GM19455 (cell line): ENCODE results near the gene SLC9A9.

Source experiments
- ATAC-seq: cut with Tn5 transposase; IDR thresholded peaks from one replicate; pipeline ENCODE4 v1.9.1; 2021; ENCODE audit not compliant: unreplicated experiment

Gene SLC9A9

DNA sequence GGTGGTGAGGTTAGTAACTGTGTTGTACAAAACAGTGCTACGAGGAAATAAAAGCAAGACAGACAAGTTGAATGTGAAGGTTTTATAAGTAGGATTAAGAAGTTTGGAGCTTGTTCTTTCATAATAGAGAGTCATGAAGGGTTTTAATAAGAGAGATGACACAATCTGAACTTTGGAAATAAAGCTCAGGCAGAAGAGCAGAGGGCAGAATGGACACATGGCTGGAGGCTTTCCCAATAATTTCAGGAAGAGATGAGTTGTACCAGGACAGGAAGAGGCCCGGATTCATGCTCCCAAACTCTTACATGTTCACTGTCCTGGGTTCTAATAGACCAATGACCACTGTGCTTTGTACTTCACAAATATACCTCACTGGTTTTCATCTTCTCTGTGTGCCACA is 194.8 kb downstream of the SLC9A9 start:
- ATAC-seq = no peak

DNA sequence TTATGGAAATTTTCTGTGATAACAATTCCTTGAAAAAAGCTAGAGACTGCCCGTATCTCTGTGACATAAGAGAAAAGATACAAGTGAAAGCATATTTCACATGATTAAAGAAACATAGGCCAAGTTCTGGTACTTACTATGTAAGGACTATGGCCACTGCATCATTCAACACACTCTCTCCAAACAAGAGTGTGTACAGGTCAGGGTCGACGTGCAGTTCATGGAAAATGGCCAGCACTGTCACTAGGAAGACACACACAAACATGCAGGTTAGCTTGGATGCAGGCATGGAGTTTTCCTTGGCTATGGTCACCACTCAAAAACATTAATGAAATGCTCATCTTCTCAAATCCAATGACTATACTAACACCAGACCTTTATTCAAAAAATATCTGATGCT is 196.2 kb downstream of the SLC9A9 start:
- ATAC-seq = no peak

DNA sequence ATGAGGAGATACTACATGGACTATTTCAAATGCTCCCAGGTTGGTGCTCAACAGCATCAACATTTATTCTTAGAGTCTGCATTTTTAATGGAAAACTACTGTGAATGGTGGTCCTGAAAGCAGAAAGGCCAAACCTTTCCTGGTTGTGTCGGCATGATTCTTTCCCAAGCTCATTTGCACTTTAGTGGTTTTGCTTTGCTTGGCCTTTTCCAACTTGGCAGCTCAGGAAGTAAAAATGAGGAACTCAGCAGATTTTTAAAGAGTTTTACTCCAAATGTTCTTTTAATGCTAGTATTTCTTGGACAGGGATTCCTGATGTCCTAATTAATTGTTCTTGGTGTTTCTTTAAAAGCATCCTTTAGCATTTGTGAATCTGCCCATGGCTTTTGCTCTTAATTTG is 197.4 kb downstream of the SLC9A9 start:
- ATAC-seq = no peak

DNA sequence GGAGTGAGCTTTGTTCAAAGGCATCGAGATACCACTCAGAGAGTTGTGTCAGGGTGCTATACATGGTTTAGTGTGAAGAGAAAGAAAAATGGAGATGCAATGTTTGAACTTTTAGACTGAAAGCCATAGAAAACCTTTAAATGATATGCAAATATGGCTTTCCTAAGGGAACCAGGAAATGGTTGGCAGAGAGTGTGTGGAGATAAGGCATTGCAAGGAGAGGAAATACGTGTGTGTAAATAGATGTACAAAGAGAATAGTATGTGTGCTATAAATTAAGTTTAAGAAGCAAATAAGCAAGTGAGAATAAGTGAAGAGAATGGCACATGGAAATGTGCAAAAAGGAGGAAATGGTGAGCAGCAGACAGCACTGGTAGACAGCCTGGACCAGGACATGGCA is 198.1 kb downstream of the SLC9A9 start:
- no peak for ATAC-seq

DNA sequence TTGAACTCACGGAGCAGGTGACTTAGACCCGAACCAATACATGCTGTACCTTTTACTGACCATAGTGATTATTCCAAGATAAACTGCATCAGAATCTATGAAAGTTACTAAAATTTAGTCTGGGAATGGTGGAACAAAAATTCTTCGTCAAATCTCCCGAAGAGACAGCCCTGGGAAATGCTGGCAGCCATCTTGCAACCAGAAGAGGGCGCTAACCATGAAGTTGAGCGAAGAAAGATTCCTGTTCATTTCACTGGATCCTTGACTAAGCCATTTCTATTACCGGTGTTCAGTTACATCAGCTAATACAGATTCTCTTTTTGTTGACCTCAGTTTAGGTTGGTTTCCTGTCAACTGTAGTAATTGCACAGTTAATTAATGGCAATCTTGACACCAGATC is 199.6 kb downstream of the SLC9A9 start:
- no peak for ATAC-seq

DNA sequence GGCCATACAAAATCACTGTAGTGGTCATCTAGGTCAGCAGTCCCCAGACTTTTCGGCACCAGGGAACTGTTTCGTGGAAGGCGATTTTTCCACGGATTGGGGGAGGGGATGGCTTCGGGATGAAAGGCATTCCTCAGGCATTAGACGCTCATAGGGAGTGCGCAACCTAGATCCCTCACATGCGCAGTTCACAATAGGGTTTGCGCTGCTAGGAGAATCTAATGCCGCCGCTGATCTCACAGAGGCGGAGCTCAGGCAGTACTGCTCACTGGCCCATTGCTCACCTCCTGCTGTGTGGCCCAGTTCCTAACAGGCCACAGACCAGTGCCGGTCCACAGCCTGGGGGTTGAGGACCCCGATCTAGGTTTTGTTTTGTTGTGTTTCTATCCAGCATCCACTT is 200.1 kb downstream of the SLC9A9 start:
- no peak for ATAC-seq

DNA sequence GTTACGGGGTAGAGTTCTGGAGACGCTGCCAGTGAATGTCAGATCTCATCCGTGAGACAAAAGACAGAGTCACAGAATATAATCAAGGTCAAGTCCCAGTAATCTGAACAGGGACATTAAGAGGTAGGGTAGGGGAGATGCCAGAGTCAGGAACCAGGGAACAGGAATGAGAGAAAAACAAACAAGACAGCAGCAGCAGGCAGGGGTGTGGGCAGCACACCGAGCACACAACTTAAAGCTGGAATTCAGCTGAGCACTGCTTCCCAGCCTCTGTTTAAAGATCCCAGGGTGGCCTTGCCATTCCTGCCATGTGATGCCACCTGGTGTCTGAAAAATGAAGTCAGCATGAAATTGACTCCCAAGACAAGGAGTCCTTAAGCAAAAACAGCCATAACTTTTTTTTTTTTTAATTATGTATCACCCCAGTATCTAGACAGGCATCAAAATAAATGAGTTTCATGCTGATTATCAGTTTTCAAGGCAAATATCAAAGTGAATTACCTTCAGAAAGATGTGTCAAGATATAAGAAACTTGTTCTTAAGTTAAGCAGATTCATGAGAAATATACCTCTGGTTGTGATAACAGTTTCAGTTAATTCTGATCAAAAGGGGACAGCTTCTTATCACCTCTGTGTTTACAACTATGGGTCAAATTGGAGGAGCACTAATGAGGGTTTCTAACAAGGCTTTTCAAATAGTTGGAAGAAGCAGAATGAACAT is 203.7 kb downstream of the SLC9A9 start:
- ATAC-seq = no peak

DNA sequence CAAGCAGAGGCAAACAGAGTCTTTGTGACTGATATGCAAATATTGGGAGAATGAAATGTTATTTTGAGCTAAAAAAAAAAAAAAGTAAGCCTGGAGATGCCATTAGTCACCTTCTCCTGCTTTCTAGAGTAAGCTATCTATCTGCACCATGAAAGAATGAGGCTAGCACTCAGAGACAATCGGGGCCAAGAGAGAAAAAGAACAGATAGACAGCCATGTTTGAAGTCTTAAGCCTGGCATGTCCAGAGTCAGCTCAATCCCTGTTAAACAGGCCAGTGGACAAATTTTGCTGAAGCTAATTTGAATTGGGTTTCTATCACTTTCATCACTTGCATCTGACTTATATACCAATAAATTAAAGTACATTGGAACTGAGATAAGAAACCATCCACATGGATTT is 204.4 kb downstream of the SLC9A9 start:
- no peak for ATAC-seq

DNA sequence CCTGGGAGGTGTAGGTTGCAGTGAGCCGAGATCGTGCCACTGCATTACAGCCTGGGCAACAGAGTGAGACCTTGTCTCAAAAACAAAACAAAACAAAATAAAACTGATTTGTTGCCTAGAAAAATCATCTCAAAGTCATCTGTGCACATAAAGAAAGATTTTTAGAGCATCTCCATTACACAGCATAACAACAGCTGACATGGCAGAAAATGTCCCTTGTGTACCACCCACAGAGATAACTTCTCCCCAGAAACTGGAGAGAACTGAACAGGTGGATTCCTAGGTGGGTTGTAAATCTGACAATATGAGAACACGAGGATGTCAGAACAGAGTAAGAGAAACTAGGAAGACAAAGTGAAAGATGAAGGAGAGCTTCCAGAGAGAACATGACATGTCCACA is 207.5 kb downstream of the SLC9A9 start:
- ATAC-seq = no peak

DNA sequence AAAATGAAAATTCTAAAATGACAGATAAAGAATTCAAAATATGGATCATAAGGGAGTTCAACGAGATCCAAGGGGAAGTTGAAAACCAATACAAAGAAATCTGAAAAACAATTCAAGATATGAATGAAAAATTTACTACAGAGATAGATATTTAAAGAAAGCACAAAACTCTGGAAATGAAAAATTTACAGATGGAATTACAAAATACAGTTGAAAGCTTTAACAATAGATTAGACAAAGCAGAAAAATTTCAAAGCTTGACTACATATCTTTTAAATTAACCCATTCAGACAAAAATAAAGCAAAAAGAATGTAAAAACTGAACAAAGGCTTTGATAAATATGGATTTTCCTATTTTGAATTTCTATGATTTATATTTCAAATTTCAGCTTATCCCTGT is 211.1 kb downstream of the SLC9A9 start:
- ATAC-seq = no peak

DNA sequence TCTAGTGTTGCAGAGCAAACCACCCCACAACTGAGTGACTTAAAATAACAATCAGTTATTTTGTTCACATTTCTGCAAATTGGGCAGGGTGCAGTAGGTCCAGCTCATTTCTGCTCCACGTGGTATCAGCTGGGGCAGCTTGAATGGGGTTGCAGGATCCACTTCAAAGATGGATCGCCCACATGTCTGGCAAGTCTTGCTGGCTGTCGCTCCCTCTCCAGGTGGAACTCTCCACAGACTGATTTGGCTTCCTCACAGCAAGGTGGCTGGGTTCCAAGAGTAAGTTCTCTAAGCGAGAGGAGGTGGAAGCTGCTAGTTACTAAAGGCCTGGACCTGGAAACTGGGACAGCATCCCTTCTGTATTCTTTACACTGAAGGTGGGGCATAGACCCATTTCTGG is 213.3 kb downstream of the SLC9A9 start:
- no peak for ATAC-seq

DNA sequence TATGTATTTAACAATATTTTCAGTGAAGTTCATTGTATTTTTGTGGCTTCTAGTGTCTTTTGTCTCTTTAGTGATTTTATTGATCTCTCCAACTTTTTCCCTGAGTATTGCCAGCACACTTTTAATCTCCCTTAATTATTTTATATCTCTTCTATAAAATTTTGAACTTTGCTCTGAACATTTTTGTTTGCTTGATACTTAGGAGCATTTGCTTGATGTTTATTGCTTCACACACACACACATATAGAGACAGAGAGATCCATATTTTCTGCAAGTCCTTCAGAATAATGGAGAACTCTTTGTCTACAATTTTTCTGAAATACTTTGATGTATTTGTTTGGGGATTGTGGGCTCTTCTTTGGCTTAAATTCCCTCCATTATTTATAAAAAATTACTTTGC is 213.8 kb downstream of the SLC9A9 start:
- no peak for ATAC-seq

DNA sequence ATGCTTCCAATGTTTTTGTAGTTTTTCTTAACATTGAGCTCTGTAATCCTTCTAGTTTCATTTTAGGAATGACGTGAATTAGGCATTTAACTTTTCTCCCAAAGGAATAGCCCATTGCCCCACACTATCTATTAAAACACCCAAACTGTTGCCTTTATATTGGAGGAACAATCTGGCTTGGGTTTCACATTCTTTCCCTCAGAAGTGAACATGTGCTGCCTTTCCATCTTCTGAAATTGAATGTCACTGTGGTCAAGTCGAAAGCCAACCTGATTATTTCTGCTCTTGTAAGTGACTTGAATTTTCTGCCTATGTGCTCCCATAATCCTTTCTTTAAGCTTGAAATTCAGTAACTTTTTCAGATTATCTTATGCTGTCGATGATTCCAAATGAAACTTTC is 214.5 kb downstream of the SLC9A9 start:
- no peak for ATAC-seq

DNA sequence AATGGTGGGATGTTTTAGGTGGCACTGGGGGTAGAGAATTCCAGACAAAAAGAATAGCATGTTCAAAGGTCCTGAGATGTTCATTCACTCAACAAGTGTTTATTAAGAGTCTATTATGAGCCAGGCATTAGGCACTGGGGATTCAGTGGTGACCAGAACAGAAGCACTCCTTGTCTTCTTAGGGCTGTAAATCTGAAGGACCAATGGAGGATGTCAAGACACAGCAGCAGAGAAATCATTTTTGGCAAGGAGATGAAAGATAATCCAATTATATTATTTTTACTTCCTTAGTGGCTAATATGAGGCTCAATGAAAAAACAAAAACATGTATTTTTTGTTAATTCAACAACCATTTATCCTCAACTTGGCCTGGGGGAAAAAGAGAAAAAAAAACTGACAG is 218.5 kb downstream of the SLC9A9 start:
- no peak for ATAC-seq

DNA sequence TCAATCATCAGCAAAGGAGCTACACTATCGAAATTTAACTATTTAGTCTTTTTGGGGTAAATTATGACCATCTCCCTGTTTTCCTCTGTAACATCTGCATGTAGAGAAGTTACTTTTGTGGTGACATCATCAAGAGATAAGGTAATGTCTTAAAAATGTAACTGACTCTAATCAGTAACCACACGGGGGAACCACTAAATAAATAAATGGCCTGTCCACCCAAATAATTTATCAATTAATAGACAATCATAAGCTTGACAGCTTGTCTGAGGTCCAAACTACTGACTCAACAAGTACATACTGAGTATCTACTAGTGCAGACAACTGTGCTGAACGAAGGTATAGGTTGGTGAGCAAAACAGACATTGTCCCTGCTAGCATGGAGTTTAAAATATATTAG is 219.3 kb downstream of the SLC9A9 start:
- ATAC-seq = no peak

DNA sequence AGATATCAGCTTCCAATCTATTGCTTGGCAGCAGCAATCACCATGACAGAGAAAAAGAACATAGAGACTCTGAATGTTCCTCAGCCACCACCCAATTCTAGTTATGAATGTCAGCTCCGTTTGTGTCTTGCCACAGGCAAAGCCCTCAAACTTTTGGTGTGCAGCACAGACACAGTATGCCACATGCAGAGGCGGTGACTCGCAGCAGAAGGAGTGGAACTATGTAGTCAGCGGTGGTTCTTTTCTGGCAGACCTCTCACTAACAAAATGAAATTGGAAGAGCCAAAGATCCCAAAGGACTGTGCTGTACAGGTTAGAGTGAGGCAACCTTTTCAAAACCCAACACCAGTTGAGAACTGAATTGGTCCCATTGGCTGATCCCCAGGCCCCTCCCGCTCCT is 220.9 kb downstream of the SLC9A9 start:
- ATAC-seq = no peak

DNA sequence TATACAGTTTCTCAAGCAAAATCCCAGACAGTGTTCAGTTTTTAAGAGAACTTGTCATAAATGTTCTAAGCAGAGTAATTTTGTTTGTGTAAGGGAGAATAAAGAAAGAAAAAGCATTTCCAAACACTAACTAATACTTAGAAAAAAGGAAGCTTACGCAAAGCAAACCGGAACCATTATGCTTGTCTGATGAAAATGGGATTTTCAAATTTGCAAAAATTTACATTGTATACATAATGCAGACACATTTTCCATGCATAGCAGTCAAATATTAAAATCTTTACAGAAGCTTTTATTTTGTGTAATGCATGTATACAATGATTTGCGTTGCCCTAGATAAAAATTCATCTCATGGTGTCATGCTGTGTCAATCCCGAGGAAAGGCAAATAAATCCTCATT is 229.0 kb downstream of the SLC9A9 start:
- ATAC-seq = no peak

DNA sequence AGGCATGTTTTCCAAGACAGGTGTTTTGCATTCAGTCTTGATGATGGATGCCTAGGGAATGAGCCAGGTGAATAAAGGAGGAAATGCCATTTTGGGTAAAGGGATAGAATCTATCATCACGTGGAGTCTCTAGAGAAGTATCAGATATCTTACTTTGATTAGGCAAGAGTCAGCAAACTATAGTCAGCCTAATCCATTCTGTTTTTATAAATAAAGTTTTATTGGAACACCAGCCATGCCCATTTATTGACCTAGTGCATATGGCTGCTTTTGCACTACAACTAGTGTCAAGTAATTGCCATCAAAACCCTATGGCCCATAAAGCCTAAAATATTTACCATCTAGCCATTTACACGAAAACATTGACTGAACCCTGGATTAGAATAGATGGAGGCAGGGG is 231.2 kb downstream of the SLC9A9 start:
- ATAC-seq = no peak

DNA sequence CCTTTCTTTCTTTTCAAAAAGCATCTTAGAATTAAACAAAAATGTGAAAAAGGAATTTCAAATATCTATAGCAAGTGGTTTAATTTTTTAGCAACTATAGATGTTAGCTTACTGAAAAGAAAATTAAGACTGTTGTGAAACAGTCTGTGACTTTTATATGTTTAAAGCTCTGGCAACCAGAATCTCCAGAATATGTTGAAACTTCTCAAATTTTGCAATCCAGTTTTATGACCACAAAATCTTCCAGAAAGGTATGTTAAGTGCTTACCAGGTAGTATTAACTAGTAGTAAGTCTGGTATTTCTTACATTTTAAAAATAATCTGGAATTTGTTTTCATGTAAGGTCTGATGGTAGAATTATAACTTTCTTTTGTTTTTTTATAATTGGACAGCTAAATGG is 235.0 kb downstream of the SLC9A9 start:
- no peak for ATAC-seq

DNA sequence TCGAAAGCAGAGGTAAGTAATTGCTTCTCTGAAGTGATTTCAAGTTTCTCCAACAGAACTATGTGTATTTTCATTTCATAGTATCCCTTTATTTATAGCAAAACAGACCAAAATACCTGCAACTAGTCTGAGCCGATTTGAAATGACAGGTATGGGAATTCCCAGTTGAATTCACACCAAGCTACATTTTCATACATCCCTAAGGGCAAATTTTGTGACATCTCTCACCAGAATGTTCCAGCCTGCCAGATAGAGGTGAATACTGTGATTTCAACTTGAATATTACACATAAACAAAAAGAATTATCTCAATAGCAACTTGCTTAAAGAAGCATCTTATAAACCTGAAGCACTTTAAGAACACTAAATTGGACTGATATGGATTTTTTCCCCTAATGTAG is 235.7 kb downstream of the SLC9A9 start:
- no peak for ATAC-seq

DNA sequence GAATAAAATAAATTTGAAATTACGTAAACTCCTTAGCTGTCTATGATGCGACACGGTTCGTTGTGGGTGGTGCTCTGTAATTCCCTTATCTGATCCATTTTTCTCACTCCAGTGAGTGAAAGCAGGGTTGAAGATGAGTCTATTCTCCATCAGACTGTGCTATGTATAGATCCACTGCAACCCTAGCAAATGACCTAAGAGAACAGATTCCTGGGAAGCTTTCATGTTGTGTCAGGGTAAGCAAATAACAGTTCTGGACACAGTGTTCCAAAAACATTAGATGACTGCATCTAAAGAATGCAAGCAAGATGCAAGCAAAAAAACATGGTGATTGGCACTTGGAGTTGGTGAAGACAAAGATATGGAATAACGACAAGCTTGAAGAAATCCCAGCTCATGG is 239.3 kb downstream of the SLC9A9 start:
- ATAC-seq = no peak

DNA sequence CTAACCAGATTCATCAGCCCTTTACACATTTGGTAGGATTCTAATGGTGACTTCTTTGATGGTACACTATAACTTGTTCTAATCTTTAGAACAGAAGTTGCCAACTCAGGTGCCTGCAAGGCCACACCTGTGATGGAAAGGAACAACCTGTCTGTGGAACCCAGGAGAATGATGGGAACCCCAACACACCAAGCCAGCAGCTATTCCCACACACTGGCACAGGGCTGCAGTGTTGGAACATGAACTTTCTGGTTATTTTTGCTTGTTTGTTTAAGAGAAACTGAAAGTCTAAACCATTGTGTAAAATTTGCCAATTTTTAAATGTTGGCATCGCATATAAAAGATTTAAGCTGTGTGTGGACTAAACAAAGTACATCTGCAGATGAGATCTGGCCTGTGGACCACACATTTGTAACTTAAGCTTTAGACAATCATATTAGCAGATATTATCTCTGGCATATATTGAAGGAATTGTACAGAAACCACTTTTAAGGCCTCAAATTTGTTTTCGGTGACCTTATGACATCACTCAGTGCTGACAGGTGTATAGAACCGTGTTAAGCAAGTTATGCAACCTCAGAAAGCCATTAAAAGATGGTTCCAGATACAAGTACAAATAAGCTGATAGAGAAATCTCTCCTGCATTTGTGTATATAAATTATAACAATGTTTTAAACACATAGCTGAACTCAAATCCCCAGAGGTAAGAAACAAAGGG is 242.9 kb downstream of the SLC9A9 start:
- ATAC-seq = peak; percentile 30
